B cell (primary cell): Measurements from ENCODE around the gene MET. TPM values are rescaled to one million over a fixed set of nuclear protein-coding genes. Genes with fewer than 3 reads are reported as not detected.

Experiments used
- ATAC-seq: fragments of 200-7000 bp; cut with Tn5 transposase; one replicate; pipeline ENCODE4 v1.10.0; 2021; ENCODE audit warnings: low read depth, mild to moderate bottlenecking, moderate number of reproducible peaks, moderate library complexity
- CTCF ChIA-PET: fragments of 350-600 bp; sonication (Branson Sonifier 250); formaldehyde crosslinking; loops from one replicate; lab custom pipeline; 2021; ENCODE audit warnings: antibody characterized with exemption, inconsistent platforms; lab: Charles Lee
- POLR2A ChIA-PET: fragments of 350-600 bp; sonication (Branson Sonifier 250); formaldehyde crosslinking; loops from one replicate; lab custom pipeline; 2021; ENCODE audit warnings: antibody characterized with exemption; lab: Charles Lee
- DNase-seq: peaks from one replicate; pipeline ENCODE4 v3.0.0; 2013
- H2AFZ ChIP-seq: 2 replicates; pipeline ENCODE4 v1.6.1; 2012; ENCODE audit warnings: mild to moderate bottlenecking, low read depth, low read length; ENCODE audit not compliant: insufficient read depth, poor library complexity, severe bottlenecking
- H3K27ac ChIP-seq, 2 donors: 1 replicate in 1 of 2; 2 replicates in 1 of 2; pipeline ENCODE4 v1.5.1; 2012 to 2013; ENCODE audit warnings: low read length in 2 of 2, mild to moderate bottlenecking in 2 of 2, moderate library complexity in 1 of 2
- H3K27me3 ChIP-seq, 4 experiments: fragments of 200-600 bp in 1 of 4; sonication (generic) in 1 of 4; replicated peaks in 1 of 4; 1 replicate in 2 of 4; 2 replicates in 2 of 4; pipeline versions ENCODE4 v1.6.1 to v1.7.0; 2013 to 2016; ENCODE audit warnings: low read length in 3 of 4, mild to moderate bottlenecking in 2 of 4, mixed read lengths in 1 of 4, moderate library complexity in 1 of 4; ENCODE audit not compliant: insufficient read depth in 4 of 4, control insufficient read depth in 3 of 4; ENCODE audit errors: control extremely low read depth in 1 of 4
- H3K36me3 ChIP-seq, 2 experiments: replicated peaks in 1 of 2; 1 replicate in 1 of 2; 2 replicates in 1 of 2; pipeline versions ENCODE4 v1.6.1 to v1.7.1; 2013; ENCODE audit warnings: low read length in 1 of 2; ENCODE audit not compliant: insufficient read depth in 2 of 2, control insufficient read depth in 1 of 2; ENCODE audit errors: control extremely low read depth in 1 of 2, extremely low read depth in 1 of 2
- H3K4me1 ChIP-seq, 2 donors: fragments of 200-600 bp in 1 of 2; sonication (generic) in 1 of 2; 1 replicate in 1 of 2; 2 replicates in 1 of 2; pipeline versions ENCODE4 v1.5.1 to v1.6.1; 2013 to 2017; ENCODE audit warnings: low read length in 2 of 2; ENCODE audit not compliant: control insufficient read depth in 2 of 2, insufficient read depth in 2 of 2
- H3K4me2 ChIP-seq: replicated peaks from 2 replicates; pipeline ENCODE3; 2012; ENCODE audit warnings: mild to moderate bottlenecking, low read depth, low read length; ENCODE audit not compliant: poor library complexity, severe bottlenecking
- H3K4me3 ChIP-seq, 5 experiments: fragments of 200-600 bp in 1 of 5; sonication (generic) in 1 of 5; 1 replicate in 3 of 5; 2 replicates in 2 of 5; pipeline versions ENCODE4 v1.5.1 to v1.7.0; 2011 to 2016; ENCODE audit warnings: low read length in 4 of 5, mild to moderate bottlenecking in 4 of 5, low read depth in 2 of 5, control low read depth in 1 of 5, moderate library complexity in 1 of 5; ENCODE audit not compliant: insufficient read depth in 1 of 5; ENCODE audit errors: control extremely low read depth in 1 of 5, extremely low read depth in 1 of 5
- H3K79me2 ChIP-seq: fragments of 200-600 bp; sonication (generic); one replicate; pipeline ENCODE4 v1.6.0; 2016; ENCODE audit warnings: low read length; ENCODE audit not compliant: control insufficient read depth, insufficient read depth
- H3K9ac ChIP-seq: fragments of 200-600 bp; sonication (generic); 2 replicates; pipeline ENCODE4 v1.6.1; 2017; ENCODE audit warnings: mild to moderate bottlenecking, low read length, moderate library complexity
- H3K9me3 ChIP-seq, 3 donors: one replicate each; pipeline versions ENCODE4 v1.6.1 to v1.7.1; 2013; ENCODE audit warnings: low read length in 2 of 3; ENCODE audit not compliant: control insufficient read depth in 2 of 3, insufficient read depth in 1 of 3; ENCODE audit errors: control extremely low read depth in 1 of 3
- H4K20me1 ChIP-seq: 2 replicates; pipeline ENCODE4 v1.6.0; 2012; ENCODE audit warnings: mild to moderate bottlenecking, low read length; ENCODE audit not compliant: insufficient read depth, control insufficient read depth, poor library complexity, severe bottlenecking
- H3K27ac Mint-ChIP-seq: one replicate; pipeline ENCODE4 v1.8.0; 2021; ENCODE audit warnings: mixed read lengths
- H3K27me3 Mint-ChIP-seq: one replicate; pipeline ENCODE4 v1.8.0; 2021; ENCODE audit warnings: mixed read lengths
- H3K4me1 Mint-ChIP-seq: one replicate; pipeline ENCODE4 v1.8.0; 2021; ENCODE audit warnings: mixed read lengths
- H3K4me3 Mint-ChIP-seq: one replicate; pipeline ENCODE4 v1.8.0; 2021; ENCODE audit warnings: mixed read lengths
- H3K9me3 Mint-ChIP-seq: one replicate; pipeline ENCODE4 v1.8.0; 2022; ENCODE audit warnings: mixed read lengths; ENCODE audit not compliant: insufficient read depth
- EZH2 ChIP-seq: IDR thresholded peaks from 2 replicates; pipeline ENCODE4 v1.6.1; 2012; ENCODE audit warnings: borderline replicate concordance, low read depth, mild to moderate bottlenecking, moderate library complexity, low read length; ENCODE audit not compliant: insufficient read depth, poor library complexity, severe bottlenecking
- WGBS: methylation state at CpG from one replicate; pipeline ENCODE4 v1.1.5; 2013; ENCODE audit warnings: missing lambda C conversion rate; ENCODE audit not compliant: insufficient coverage; 5-methylcytosine and 5-hydroxymethylcytosine counted together
- intact Hi-C: fragments of 100-400 bp; cut with micrococcal nuclease; formaldehyde crosslinking; loops from one replicate; pipeline ENCODE4 v1.10.0; 2022
- polyA plus RNA-seq: library from polyadenylated mRNA; depleted of rRNA; stranded (reverse); fragments of >200 nt; gene quantifications from 2 replicates; pipeline ENCODE4 v1.2.3, GENCODE V29; 2012
- total RNA-seq, 2 donors: library from RNA; stranded (reverse); fragments of 120-200 nt in 1 of 2; gene quantifications; 1 replicate in 1 of 2; 2 replicates in 1 of 2; pipeline versions ENCODE4 v1.2.3 to v1.2.4, GENCODE V29; 2013 to 2022
- TF ChIP-seq, protein P1 (sequence below): fragments of 200-600 bp; IDR thresholded peaks from one replicate; pipeline ENCODE4 v1.8.0; 2022; ENCODE audit warnings: antibody characterized with exemption, mild to moderate bottlenecking

MET gene
- total and polyA plus RNA-seq, 2 donors (not counting 1 experiment from before 2014, with no cell fraction given): 0.03 to 0.59 TPM

GRCh38 chr7:116782177-116782711 lies 110.2 kb downstream of the MET start:
- WGBS: no CpG with 5 or more reads among the region's 1 CpG
- H2AFZ ChIP-seq: no peak overlapping the region
- no peaks in the 10 kb centered on the region for H3K27me3 ChIP-seq
- no peaks in the 10 kb centered on the region for H4K20me1 ChIP-seq
- CTCF ChIA-PET: interaction anchor here (0.6 to 1.1 kb wide), 2 partner anchors 190 to 649 kb away, joined by 3 to 5 read pairs; no protein-coding TSS in a partner anchor
- Mint-ChIP-seq H3K9me3 (no peaks in the 10 kb centered on the region), H3K4me1 (no peaks in the 10 kb centered on the region), H3K27me3 (no peaks in the 10 kb centered on the region), H3K27ac (no peak overlapping the region), H3K4me3 (no peak overlapping the region)
- no peak overlapping the region for H3K27ac ChIP-seq
- H3K4me1 ChIP-seq: peaks cover 4 to 9% of the 10 kb centered on the region in 2 donors
- POLR2A ChIA-PET: no interaction called here
- no peak overlapping the region for H3K9ac ChIP-seq
- H3K4me2 ChIP-seq: no peak overlapping the region
- no peaks in the 10 kb centered on the region for H3K79me2 ChIP-seq
- TF ChIP-seq EZH2: no peak
- TF ChIP-seq, protein P1, sequence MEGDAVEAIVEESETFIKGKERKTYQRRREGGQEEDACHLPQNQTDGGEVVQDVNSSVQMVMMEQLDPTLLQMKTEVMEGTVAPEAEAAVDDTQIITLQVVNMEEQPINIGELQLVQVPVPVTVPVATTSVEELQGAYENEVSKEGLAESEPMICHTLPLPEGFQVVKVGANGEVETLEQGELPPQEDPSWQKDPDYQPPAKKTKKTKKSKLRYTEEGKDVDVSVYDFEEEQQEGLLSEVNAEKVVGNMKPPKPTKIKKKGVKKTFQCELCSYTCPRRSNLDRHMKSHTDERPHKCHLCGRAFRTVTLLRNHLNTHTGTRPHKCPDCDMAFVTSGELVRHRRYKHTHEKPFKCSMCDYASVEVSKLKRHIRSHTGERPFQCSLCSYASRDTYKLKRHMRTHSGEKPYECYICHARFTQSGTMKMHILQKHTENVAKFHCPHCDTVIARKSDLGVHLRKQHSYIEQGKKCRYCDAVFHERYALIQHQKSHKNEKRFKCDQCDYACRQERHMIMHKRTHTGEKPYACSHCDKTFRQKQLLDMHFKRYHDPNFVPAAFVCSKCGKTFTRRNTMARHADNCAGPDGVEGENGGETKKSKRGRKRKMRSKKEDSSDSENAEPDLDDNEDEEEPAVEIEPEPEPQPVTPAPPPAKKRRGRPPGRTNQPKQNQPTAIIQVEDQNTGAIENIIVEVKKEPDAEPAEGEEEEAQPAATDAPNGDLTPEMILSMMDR: no peak
- no peak overlapping the region for H3K4me3 ChIP-seq
- H3K9me3 ChIP-seq: no peaks in the 10 kb centered on the region
- DNase-seq (no peak), ATAC-seq (no peak)
- intact Hi-C loops: no loop called here
- H3K36me3 ChIP-seq: no peaks in the 10 kb centered on the region

- POLR2A ChIA-PET: no interaction called here
- no peak overlapping the region for H3K4me3 ChIP-seq
- no peak overlapping the region for H3K9ac ChIP-seq
- H3K27ac ChIP-seq: no peak overlapping the region
- TF ChIP-seq EZH2: no peak
- TF ChIP-seq, protein P1: no peak
- DNase-seq (no peak), ATAC-seq (no peak)
- peaks cover 4 to 11% of the 10 kb centered on the region in 2 donors for H3K4me1 ChIP-seq
- no peaks in the 10 kb centered on the region for H3K36me3 ChIP-seq
- no peak overlapping the region for H3K27ac Mint-ChIP-seq
- no peaks in the 10 kb centered on the region for H3K27me3 Mint-ChIP-seq
- H3K79me2 ChIP-seq: no peaks in the 10 kb centered on the region
- H3K27me3 ChIP-seq: no peaks in the 10 kb centered on the region
- H4K20me1 ChIP-seq: no peaks in the 10 kb centered on the region
- CTCF ChIA-PET: interaction anchor here (0.6 to 3.8 kb wide), 3 partner anchors 106 to 195 kb away, joined by 3 to 17 read pairs (median 3); no protein-coding TSS in a partner anchor
- H3K4me2 ChIP-seq: no peak overlapping the region
- WGBS: 94% methylated on average over 2 of the region's 4 CpGs
- no peaks in the 10 kb centered on the region for H3K9me3 ChIP-seq
- no peak overlapping the region for H2AFZ ChIP-seq
- H3K9me3 Mint-ChIP-seq: no peaks in the 10 kb centered on the region
- intact Hi-C loops: no loop called here
- no peak overlapping the region for H3K4me3 Mint-ChIP-seq
- no peaks in the 10 kb centered on the region for H3K4me1 Mint-ChIP-seq
These were observed 111.8 kb downstream of the MET start for GRCh38 chr7:116783666-116784318.
